Measurements from ENCODE around the gene MRPS30. TPM values are rescaled to one million over a fixed set of nuclear protein-coding genes. Genes with fewer than 3 reads are reported as not detected.

MRPS30 gene
- total and polyA plus RNA-seq, 10 of the 15 experiments (the other 5 are each of a cell fraction or from before 2014, with no cell fraction given) = 18.5 to 99.2 (median 61.8) TPM

- 0 out of 2 replicates have a peak, but pooled peaks have one; percentile 57 for TF ChIP-seq WRNIP1 (IDR thresholded peaks at IDR 0.05; ENCODE audit: borderline replicate concordance, low read depth, low read length)
- TF ChIP-seq, protein P1, sequence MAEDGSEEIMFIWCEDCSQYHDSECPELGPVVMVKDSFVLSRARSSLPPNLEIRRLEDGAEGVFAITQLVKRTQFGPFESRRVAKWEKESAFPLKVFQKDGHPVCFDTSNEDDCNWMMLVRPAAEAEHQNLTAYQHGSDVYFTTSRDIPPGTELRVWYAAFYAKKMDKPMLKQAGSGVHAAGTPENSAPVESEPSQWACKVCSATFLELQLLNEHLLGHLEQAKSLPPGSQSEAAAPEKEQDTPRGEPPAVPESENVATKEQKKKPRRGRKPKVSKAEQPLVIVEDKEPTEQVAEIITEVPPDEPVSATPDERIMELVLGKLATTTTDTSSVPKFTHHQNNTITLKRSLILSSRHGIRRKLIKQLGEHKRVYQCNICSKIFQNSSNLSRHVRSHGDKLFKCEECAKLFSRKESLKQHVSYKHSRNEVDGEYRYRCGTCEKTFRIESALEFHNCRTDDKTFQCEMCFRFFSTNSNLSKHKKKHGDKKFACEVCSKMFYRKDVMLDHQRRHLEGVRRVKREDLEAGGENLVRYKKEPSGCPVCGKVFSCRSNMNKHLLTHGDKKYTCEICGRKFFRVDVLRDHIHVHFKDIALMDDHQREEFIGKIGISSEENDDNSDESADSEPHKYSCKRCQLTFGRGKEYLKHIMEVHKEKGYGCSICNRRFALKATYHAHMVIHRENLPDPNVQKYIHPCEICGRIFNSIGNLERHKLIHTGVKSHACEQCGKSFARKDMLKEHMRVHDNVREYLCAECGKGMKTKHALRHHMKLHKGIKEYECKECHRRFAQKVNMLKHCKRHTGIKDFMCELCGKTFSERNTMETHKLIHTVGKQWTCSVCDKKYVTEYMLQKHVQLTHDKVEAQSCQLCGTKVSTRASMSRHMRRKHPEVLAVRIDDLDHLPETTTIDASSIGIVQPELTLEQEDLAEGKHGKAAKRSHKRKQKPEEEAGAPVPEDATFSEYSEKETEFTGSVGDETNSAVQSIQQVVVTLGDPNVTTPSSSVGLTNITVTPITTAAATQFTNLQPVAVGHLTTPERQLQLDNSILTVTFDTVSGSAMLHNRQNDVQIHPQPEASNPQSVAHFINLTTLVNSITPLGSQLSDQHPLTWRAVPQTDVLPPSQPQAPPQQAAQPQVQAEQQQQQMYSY (CRISPR knock-in tag; IDR thresholded peaks at IDR 0.05) = no peak
- no peak for TF ChIP-seq SUPT20H (IDR thresholded peaks at IDR 0.05; ENCODE audit: borderline replicate concordance, control insufficient read depth, low read depth, low read length)
- 0 out of 2 replicates have a peak, but pooled peaks have one; percentile 19 for TF ChIP-seq CEBPZ (IDR thresholded peaks at IDR 0.05; ENCODE audit: low read depth, low read length)
- TF ChIP-seq RELA (IDR thresholded peaks at IDR 0.05; ENCODE audit: borderline replicate concordance, partially characterized antibody) = peak; percentile 29
- no peak for TF ChIP-seq JUNB (IDR thresholded peaks at IDR 0.05)
- no peak for TF ChIP-seq BACH1 (IDR thresholded peaks at IDR 0.05; ENCODE audit: borderline replicate concordance)
- no peak for TF ChIP-seq SKIL (IDR thresholded peaks at IDR 0.05; ENCODE audit: low read depth, poor library complexity, severe bottlenecking)
- peak; percentile 63 for TF ChIP-seq FOS (IDR thresholded peaks at IDR 0.05; ENCODE audit: borderline replicate concordance, extremely low read depth, insufficient read length)
- no peak for TF ChIP-seq CBX3 (IDR thresholded peaks at IDR 0.05; ENCODE audit: borderline replicate concordance, low read depth)
- TF ChIP-seq RBBP5 (conservative IDR thresholded peaks at IDR 0.05) = no peak
- TF ChIP-seq PKNOX1 (IDR thresholded peaks at IDR 0.05) = peak; percentile 51; the same call in 1 of the 2 replicates
- TF ChIP-seq RFX5 (IDR thresholded peaks at IDR 0.05; ENCODE audit: low read depth, low read length) = peak; percentile 91
- 0 out of 2 replicates have a peak, but pooled peaks have one; percentile 37 for TF ChIP-seq SREBF2 (IDR thresholded peaks at IDR 0.05; ENCODE audit: low read length)
- TF ChIP-seq BCL3 (IDR thresholded peaks at IDR 0.05; ENCODE audit: borderline replicate concordance, insufficient read depth, low read depth, low read length, poor library complexity, severe bottlenecking) = no peak
These were observed at the start of gene MRPS30 (continued) for GRCh38 chr5:44808435-44809214.

All from GM12878 (cell line).